ENCODE data around the gene GABRG3. TPM values are rescaled to one million over a fixed set of nuclear protein-coding genes. Genes with fewer than 3 reads are reported as not detected.

Gene GABRG3
- total RNA-seq, 1 donor from 2014 or later, result 3.0 TPM

- H3K27me3 Mint-ChIP-seq (ENCODE audit: low read depth), result no peaks in the 10 kb centered on the region
- H3K4me3 Mint-ChIP-seq, result no peak overlapping the region
- H3K27ac Mint-ChIP-seq, result no peak overlapping the region
- H3K4me1 Mint-ChIP-seq, result no peaks in the 10 kb centered on the region
- no peak for DNase-seq (ENCODE audit: low spot score in 2 of 2, unreplicated experiment in 2 of 2)
- peaks cover 19% of the 10 kb centered on the region for H3K9me3 Mint-ChIP-seq
- TF ChIP-seq, protein P1, sequence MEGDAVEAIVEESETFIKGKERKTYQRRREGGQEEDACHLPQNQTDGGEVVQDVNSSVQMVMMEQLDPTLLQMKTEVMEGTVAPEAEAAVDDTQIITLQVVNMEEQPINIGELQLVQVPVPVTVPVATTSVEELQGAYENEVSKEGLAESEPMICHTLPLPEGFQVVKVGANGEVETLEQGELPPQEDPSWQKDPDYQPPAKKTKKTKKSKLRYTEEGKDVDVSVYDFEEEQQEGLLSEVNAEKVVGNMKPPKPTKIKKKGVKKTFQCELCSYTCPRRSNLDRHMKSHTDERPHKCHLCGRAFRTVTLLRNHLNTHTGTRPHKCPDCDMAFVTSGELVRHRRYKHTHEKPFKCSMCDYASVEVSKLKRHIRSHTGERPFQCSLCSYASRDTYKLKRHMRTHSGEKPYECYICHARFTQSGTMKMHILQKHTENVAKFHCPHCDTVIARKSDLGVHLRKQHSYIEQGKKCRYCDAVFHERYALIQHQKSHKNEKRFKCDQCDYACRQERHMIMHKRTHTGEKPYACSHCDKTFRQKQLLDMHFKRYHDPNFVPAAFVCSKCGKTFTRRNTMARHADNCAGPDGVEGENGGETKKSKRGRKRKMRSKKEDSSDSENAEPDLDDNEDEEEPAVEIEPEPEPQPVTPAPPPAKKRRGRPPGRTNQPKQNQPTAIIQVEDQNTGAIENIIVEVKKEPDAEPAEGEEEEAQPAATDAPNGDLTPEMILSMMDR (IDR thresholded peaks at IDR 0.05; ENCODE audit: unreplicated experiment), result no peak
- H3K36me3 Mint-ChIP-seq, result no peaks in the 10 kb centered on the region
Measured at GRCh38 chr15:27481768-27482167, 510.8 kb downstream of the GABRG3 start.

GRCh38 chr15:27482287-27482686, 511.3 kb downstream of the GABRG3 start:
- Mint-ChIP-seq H3K4me3 (no peak overlapping the region), H3K27me3 (ENCODE audit: low read depth) (no peaks in the 10 kb centered on the region), H3K4me1 (no peaks in the 10 kb centered on the region), H3K27ac (no peak overlapping the region), H3K36me3 (no peaks in the 10 kb centered on the region), H3K9me3 (peaks cover 16% of the 10 kb centered on the region)
- TF ChIP-seq, protein P1 (IDR thresholded peaks at IDR 0.05; ENCODE audit: unreplicated experiment), result no peak
- no peak for DNase-seq (ENCODE audit: low spot score in 2 of 2, unreplicated experiment in 2 of 2)

DNA sequence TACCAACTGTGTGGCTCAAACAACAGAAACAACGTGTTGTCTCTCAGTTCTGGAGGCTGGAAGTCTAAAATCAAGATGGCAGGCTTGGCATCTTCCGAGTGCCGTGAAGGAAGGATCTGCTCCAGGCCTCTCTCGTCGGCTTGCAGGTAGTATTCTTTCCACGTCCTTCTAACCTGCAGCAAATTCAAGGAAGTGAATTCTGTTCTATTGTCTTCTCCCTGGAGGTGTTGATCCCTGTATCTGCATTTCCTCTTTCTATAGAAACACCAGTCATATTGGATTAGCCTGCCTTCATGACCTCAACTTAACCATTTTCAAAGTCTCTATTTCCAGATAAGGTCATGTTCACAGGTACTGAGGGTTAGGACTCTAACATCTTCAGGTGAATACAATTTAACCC, 512.1 kb downstream of the GABRG3 start:
- Mint-ChIP-seq H3K4me3 (no peak overlapping the region), H3K27me3 (ENCODE audit: low read depth) (no peaks in the 10 kb centered on the region), H3K36me3 (no peaks in the 10 kb centered on the region), H3K27ac (no peak overlapping the region), H3K4me1 (peaks cover 2% of the 10 kb centered on the region), H3K9me3 (peaks cover 12% of the 10 kb centered on the region)
- no peak for DNase-seq (ENCODE audit: low spot score in 2 of 2, unreplicated experiment in 2 of 2)
- TF ChIP-seq, protein P1 (IDR thresholded peaks at IDR 0.05; ENCODE audit: unreplicated experiment), result no peak

DNA sequence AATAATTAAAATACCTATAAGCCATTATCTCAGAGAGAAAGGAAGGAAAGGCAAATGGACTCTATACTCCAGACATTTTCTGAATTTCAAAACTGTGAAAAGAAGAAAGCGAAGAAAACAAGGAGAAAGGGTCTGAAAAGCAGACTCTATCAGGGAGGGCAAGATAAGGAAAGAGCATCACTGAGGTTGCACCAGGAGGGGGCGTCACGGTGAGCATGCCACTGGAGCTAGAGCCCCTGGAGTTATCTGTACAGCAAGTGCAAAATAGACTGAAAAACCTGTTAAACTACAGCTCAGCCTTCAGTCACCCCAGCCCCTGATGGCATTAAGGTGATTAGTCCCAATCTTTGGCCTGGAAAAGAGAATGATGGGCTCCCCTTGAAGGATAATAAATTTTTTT, 514.3 kb downstream of the GABRG3 start:
- Mint-ChIP-seq H3K36me3 (no peaks in the 10 kb centered on the region), H3K9me3 (peaks cover 4% of the 10 kb centered on the region), H3K27me3 (ENCODE audit: low read depth) (no peaks in the 10 kb centered on the region), H3K27ac (no peak overlapping the region), H3K4me1 (peaks cover 2% of the 10 kb centered on the region), H3K4me3 (no peak overlapping the region)
- TF ChIP-seq, protein P1 (IDR thresholded peaks at IDR 0.05; ENCODE audit: unreplicated experiment), result peak; percentile 20
- DNase-seq (ENCODE audit: low spot score in 2 of 2, unreplicated experiment in 2 of 2), result no peak

DNA sequence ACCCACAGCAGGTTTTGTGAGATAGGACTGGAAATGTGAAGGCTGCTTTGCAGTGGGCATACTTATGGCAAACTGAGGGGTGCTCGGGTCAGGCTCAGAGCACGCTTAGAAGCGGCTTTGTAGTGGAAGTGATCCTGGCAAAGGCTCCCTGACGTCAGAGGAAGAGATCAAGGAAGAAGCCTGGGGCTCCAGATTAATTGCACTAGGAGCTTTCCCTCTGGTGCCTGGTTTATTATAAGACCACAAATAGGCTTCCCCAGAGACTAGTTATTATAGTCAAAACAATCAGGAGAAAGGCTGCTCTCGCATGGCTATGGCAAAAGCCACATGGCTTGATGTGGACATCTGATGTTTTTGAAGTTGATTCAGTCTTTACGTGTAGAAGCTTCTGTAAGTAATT, 515.1 kb downstream of the GABRG3 start:
- no peaks in the 10 kb centered on the region for H3K36me3 Mint-ChIP-seq
- no peak for DNase-seq (ENCODE audit: low spot score in 2 of 2, unreplicated experiment in 2 of 2)
- no peak overlapping the region for H3K4me3 Mint-ChIP-seq
- TF ChIP-seq, protein P1 (IDR thresholded peaks at IDR 0.05; ENCODE audit: unreplicated experiment), result no peak
- no peak overlapping the region for H3K27ac Mint-ChIP-seq
- H3K27me3 Mint-ChIP-seq (ENCODE audit: low read depth), result no peaks in the 10 kb centered on the region
- H3K4me1 Mint-ChIP-seq, result peaks cover 6% of the 10 kb centered on the region
- peaks cover 4% of the 10 kb centered on the region for H3K9me3 Mint-ChIP-seq

All from mesothelial cell of epicardium (in vitro differentiated cells).